AG04449 (cell line): Measurements from ENCODE around the gene GTPBP2.
A peak's percentile ranks its signal among the peaks of the same experiment; 100 is the strongest.
"Not testable (repeated sequence)": the region's sequence is repeated elsewhere in the genome, so short reads cannot be mapped to it uniquely, and the experiment has no call there.

Source experiments
- CTCF ChIA-PET: fragments of 350-600 bp; formaldehyde crosslinking; extraction: SDS; loops from one replicate; lab custom pipeline; 2021; ENCODE audit warnings: antibody characterized with exemption; lab: Yijun Ruan, JAX
- POLR2A ChIA-PET: fragments of 400-600, 350-600 bp; formaldehyde crosslinking; extraction: SDS; loops from one replicate; lab custom pipeline; 2020; ENCODE audit warnings: antibody characterized with exemption, inconsistent platforms; lab: Yijun Ruan, JAX
- DNase-seq: peaks from one replicate; pipeline ENCODE4 v3.0.0-alpha.2; 2010; ENCODE audit warnings: low read depth, low spot score
- H3K4me3 ChIP-seq: 2 replicates; pipeline ENCODE4 v1.5.1; 2011; ENCODE audit warnings: low read depth, mild to moderate bottlenecking, control low read depth, low read length
- TF ChIP-seq, protein P1 (sequence below): IDR thresholded peaks from one replicate; pipeline ENCODE4 v1.5.1; 2011; ENCODE audit warnings: mild to moderate bottlenecking, moderate library complexity, low read length, control low read depth, inconsistent platforms; ENCODE audit not compliant: insufficient read depth; ENCODE audit errors: missing control alignments

GTPBP2 gene

DNA sequence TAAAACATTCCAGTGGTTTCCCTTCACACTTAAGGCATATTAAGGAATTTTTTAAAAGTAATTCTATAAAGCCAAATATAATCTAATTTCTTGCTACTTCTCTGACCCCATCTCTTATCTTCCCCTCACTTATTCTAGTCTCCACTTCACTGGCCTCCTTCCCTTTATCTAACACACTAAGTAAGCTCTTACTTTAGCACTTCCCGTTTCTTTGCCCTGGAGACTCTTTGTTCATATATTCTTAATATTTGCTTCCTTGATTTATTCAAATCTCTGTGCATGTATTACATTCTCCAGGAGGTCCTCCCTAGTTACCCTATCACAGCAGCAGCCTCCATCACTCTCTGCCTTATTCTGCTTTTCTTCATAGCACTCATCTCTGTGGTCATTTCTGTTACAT lies 20.3 kb downstream of the GTPBP2 start:
- TF ChIP-seq, protein P1, sequence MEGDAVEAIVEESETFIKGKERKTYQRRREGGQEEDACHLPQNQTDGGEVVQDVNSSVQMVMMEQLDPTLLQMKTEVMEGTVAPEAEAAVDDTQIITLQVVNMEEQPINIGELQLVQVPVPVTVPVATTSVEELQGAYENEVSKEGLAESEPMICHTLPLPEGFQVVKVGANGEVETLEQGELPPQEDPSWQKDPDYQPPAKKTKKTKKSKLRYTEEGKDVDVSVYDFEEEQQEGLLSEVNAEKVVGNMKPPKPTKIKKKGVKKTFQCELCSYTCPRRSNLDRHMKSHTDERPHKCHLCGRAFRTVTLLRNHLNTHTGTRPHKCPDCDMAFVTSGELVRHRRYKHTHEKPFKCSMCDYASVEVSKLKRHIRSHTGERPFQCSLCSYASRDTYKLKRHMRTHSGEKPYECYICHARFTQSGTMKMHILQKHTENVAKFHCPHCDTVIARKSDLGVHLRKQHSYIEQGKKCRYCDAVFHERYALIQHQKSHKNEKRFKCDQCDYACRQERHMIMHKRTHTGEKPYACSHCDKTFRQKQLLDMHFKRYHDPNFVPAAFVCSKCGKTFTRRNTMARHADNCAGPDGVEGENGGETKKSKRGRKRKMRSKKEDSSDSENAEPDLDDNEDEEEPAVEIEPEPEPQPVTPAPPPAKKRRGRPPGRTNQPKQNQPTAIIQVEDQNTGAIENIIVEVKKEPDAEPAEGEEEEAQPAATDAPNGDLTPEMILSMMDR = no peak
- H3K4me3 ChIP-seq = no peak overlapping the region
- CTCF ChIA-PET = interaction anchor here (0.7 to 4.4 kb wide), 28 partner anchors 9 to 629 kb away, joined by 3 to 93 read pairs (median 5); partner anchors contain the start of gene GTPBP2
- POLR2A ChIA-PET = no interaction called here
- DNase-seq = no peak

DNA sequence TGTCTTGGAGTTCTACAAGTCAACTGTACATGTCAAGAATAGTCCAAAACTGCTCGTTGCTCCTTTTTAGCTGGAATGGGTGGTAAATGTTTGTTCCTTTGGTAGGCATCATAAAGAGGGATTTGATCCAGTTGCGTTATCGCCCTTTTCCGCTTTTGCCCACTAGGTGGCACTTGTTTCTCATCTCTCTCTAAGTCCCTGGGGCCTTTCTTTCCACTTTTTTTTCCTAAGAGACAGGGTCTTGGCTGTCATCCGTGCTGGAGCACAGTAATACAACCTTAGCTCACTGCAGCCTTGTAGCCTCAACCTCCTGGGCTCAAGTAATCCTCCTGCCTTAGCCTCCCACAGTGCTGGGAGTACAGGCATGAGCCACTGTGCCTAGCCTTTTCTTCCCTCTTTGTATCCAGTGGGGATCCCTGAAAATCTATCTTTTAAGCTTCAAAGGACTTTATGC lies 20.7 kb downstream of the GTPBP2 start:
- H3K4me3 ChIP-seq = no peak overlapping the region
- DNase-seq = no peak
- POLR2A ChIA-PET = no interaction called here
- TF ChIP-seq, protein P1 = peak; percentile 72
- CTCF ChIA-PET = interaction anchor here (0.6 to 4.4 kb wide), 31 partner anchors 8 to 629 kb away, joined by 3 to 93 read pairs (median 5); partner anchors contain the start of gene GTPBP2

DNA sequence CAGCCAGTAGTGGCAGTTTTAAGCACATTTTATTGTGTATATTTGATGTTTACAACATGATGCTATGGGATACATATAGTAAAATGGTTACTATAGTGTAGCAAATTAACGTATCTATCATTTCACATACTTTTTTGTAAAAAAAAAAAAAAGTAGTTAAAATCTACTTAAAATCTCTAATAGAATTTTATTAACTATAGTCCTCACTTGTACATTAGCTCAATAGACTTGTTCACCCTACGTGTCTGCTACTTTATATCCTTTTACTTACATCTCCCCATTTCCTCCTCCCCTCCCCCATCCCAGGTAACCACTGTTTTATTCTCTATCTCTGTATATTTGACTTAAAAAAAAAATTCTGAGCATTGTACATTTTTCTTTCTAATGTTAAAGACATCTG lies 23.0 kb downstream of the GTPBP2 start:
- DNase-seq = no peak
- CTCF ChIA-PET = interaction anchor here (1.3 to 2.5 kb wide), 3 partner anchors 10 to 473 kb away, joined by 3 to 7 read pairs (median 6); no protein-coding TSS in a partner anchor
- H3K4me3 ChIP-seq = no peak overlapping the region
- TF ChIP-seq, protein P1 = no peak
- POLR2A ChIA-PET = no interaction called here

DNA sequence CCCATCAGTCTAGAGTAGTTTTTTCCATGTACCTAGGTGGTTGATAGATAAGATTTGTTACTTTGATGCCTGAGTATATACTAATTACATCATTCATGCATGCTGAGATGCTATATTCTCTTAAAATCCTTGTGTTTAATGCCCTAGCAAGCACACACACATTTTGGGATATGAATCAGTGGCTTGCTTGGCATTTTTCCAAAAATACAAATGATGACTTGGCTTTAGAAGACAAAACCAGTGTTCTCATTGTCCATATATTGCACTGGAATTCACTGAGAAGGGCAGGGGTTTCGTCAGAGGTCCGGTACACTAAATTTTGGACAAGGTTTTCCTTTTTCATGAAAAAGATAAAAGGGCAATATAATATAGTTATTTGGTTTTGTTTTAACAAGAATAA lies 24.9 kb downstream of the GTPBP2 start:
- ChIA-PET CTCF (interaction anchor here (2.5 kb wide), 1 partner anchor 12 kb away, joined by 7 read pairs; no protein-coding TSS in a partner anchor), POLR2A (interaction anchor here (0.9 kb wide), 1 partner anchor 12 kb away, joined by 3 read pairs; no protein-coding TSS in a partner anchor)
- TF ChIP-seq, protein P1 = no peak

DNA sequence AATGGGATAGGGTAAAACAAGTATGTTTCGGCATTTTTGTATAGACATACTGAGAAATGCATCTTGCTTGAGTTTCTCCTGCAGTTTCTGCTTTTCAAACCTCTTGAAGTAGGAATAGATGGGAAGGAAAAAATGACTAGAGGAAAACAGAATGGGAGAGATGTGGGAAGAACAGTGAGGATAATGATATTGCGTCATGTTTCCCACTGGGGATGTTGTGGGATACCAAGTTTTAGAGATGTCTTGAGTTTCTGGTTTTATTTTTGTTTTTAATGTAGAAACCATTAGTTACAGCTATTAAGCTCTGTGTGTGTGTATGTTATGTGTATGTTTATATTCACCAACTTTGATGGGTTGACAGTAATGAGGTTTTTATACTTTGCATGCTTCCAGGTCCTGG lies 28.5 kb downstream of the GTPBP2 start:
- CTCF ChIA-PET = interaction anchor here (2.4 kb wide), 1 partner anchor 8 kb away, joined by 14 read pairs; no protein-coding TSS in a partner anchor
- no peak overlapping the region for H3K4me3 ChIP-seq
- POLR2A ChIA-PET = no interaction called here
- DNase-seq = no peak
- TF ChIP-seq, protein P1 = no peak

More for the DNA sequence above, 24.9 kb downstream of the GTPBP2 start:
- H3K4me3 ChIP-seq = no peak overlapping the region
- no peak for DNase-seq

DNA sequence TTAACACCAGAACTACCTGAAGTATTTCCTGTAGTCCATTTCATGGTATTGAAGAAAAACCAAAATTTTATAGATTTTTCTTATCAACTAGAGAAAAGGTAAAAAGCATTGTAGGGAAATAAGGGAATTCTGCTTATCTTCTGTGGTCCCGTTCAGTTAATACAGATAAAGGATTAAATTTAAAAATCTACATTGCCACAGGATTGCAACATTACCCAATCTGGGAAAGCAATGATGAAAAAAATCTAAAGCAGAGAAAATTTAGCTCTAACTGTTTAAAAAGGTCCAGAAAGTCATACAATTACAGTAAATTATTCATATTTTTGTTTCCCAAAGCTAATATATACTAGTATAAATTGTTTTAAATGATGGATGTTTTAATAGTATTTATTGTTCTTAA lies 35.1 kb downstream of the GTPBP2 start:
- ChIA-PET CTCF (interaction anchor here (1.0 to 9.2 kb wide), 3 partner anchors 8 to 17 kb away, joined by 3 to 93 read pairs (median 5); no protein-coding TSS in a partner anchor), POLR2A (interaction anchor here (1.1 kb wide), 1 partner anchor 18 kb away, joined by 4 read pairs; the partner anchor contains the start of gene XPO5)

DNA sequence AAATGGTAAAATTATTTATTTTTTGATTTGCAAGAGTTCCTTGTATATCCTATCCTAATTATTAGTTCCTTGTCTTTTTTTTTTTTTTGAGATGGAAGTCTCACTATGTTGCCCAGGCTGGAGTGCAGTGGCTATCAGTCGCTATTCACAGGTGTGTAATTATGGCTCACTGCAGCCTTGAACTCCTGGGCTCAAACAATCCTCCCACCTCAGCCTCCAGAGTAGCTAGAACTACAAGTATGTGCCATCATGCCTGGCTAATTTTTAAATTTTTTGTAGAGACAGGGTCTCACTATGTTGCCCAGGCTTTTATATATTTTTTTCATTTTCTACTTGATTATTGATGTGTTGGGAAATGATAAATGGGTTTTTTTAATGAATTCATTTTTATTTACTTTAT lies 39.5 kb downstream of the GTPBP2 start:
- POLR2A ChIA-PET = not testable (repeated sequence)
- CTCF ChIA-PET = interaction anchor here (0.6 to 9.2 kb wide), 2 partner anchors 19 kb away, joined by 3 to 93 read pairs; no protein-coding TSS in a partner anchor

More for the DNA sequence above, 35.1 kb downstream of the GTPBP2 start:
- H3K4me3 ChIP-seq = no peak overlapping the region
- TF ChIP-seq, protein P1 = no peak
- no peak for DNase-seq

More for the DNA sequence above, 39.5 kb downstream of the GTPBP2 start:
- H3K4me3 ChIP-seq, DNase-seq: not testable (repeated sequence)
